HepG2 (cell line): Measurements from ENCODE around the gene HEYL. TPM values are rescaled to one million over a fixed set of nuclear protein-coding genes. Genes with fewer than 3 reads are reported as not detected.
A peak's percentile ranks its signal among the peaks of the same experiment; 100 is the strongest.

Experiments
- ATAC-seq: fragments of 200-7000 bp; cut with Tn5 transposase; 3 replicates; pipeline ENCODE4 v1.9.1; 2020; ENCODE audit warnings: mild to moderate bottlenecking, moderate library complexity
- BruUV-seq: library from RNA; stranded (reverse); fragments of 400-500 nt; replicated peaks from 2 replicates; lab custom pipeline; 2021; lab: Mats Ljungman, UMichigan
- CTCF ChIA-PET: fragments of 300-600 bp; formaldehyde crosslinking; extraction: SDS; loops from one replicate; lab custom pipeline; 2021; ENCODE audit warnings: low total read pairs, inconsistent platforms, low intra/inter-chr PET ratio; lab: Yijun Ruan, JAX
- POLR2A ChIA-PET: fragments of 350-600 bp; sonication (Branson Sonifier 250); formaldehyde crosslinking; loops from one replicate; lab custom pipeline; 2020; ENCODE audit warnings: antibody characterized with exemption, inconsistent platforms; lab: Yijun Ruan, JAX
- DNase-seq: peaks from one replicate; pipeline ENCODE4 v3.0.0-alpha.2; 2015; ENCODE audit warnings: low spot score
- FAIRE-seq: peaks from 3 replicates; lab custom pipeline; 2011; peaks lifted over from hg19 to GRCh38; lab: Jason Lieb, UNC
- H2AFZ ChIP-seq: one replicate; pipeline ENCODE4 v1.6.1; 2011; ENCODE audit warnings: low read length, inconsistent platforms
- H3K27ac ChIP-seq: fragments of 300-600 bp; 3 replicates; pipeline ENCODE4 v1.8.0; 2011; ENCODE audit warnings: mixed run types, mild to moderate bottlenecking, mixed read lengths, low read length, inconsistent platforms; ENCODE audit not compliant: insufficient read depth; ENCODE audit errors: extremely low read length
- H3K27me3 ChIP-seq, 2 experiments: fragments of 200-600 bp in 1 of 2; 2 replicates in 1 of 2; 3 replicates in 1 of 2; pipeline versions ENCODE4 v1.6.0 to v1.8.0; 2011; ENCODE audit warnings: low read length in 2 of 2, mild to moderate bottlenecking in 2 of 2, moderate library complexity in 2 of 2, inconsistent platforms in 1 of 2; ENCODE audit not compliant: insufficient read depth in 2 of 2, control insufficient read depth in 1 of 2
- H3K36me3 ChIP-seq, 2 experiments: fragments of 200-600 bp in 1 of 2; replicated peaks in 1 of 2; 2 replicates in 1 of 2; 3 replicates in 1 of 2; pipeline versions ENCODE4 v1.5.1 to v1.8.0; 2011; ENCODE audit warnings: low read length in 2 of 2, inconsistent platforms in 1 of 2; ENCODE audit not compliant: insufficient read depth in 2 of 2, control insufficient read depth in 1 of 2
- H3K4me1 ChIP-seq: 2 replicates; pipeline ENCODE4 v1.5.1; 2012; ENCODE audit warnings: low read length, inconsistent platforms; ENCODE audit not compliant: insufficient read depth
- H3K4me2 ChIP-seq: 2 replicates; pipeline ENCODE4 v1.6.0; 2011; ENCODE audit warnings: low read depth, low read length, inconsistent platforms
- H3K4me3 ChIP-seq, 3 experiments: fragments of 200-600 bp in 1 of 3; sonication (generic), shearing (Covaris generic) in 1 of 3; replicated peaks in 1 of 3; 2 replicates each; pipeline ENCODE4 v1.5.1; 2011 to 2016; ENCODE audit warnings: low read length in 3 of 3, inconsistent platforms in 2 of 3, low read depth in 2 of 3, mild to moderate bottlenecking in 2 of 3, control low read depth in 1 of 3, mixed read lengths in 1 of 3; ENCODE audit not compliant: insufficient read depth in 1 of 3
- H3K79me2 ChIP-seq: one replicate; pipeline ENCODE4 v1.6.1; 2011; ENCODE audit warnings: low read length, inconsistent platforms; ENCODE audit not compliant: insufficient read depth
- H3K9ac ChIP-seq: 2 replicates; pipeline ENCODE4 v1.6.0; 2011; ENCODE audit warnings: mild to moderate bottlenecking, low read depth, low read length, inconsistent platforms; ENCODE audit not compliant: insufficient read depth
- H3K9me3 ChIP-seq: 2 replicates; pipeline ENCODE4 v1.5.1; 2012; ENCODE audit warnings: mild to moderate bottlenecking, low read length
- H4K20me1 ChIP-seq: 2 replicates; pipeline ENCODE4 v1.6.0; 2011; ENCODE audit warnings: inconsistent platforms, mild to moderate bottlenecking, low read length, moderate library complexity; ENCODE audit not compliant: insufficient read depth
- FOXC1 ChIP-seq: sonication (generic); formaldehyde crosslinking; IDR thresholded peaks from 2 replicates; pipeline ENCODE4 v1.8.0; 2022; ENCODE audit warnings: mild to moderate bottlenecking, missing genetic modification reagents, borderline replicate concordance
- KLF11 ChIP-seq: IDR thresholded peaks from 2 replicates; pipeline ENCODE4 v1.6.1; 2016; ENCODE audit warnings: missing compliant biosample characterization
- RARG ChIP-seq: sonication (generic); formaldehyde crosslinking; IDR thresholded peaks from 2 replicates; pipeline ENCODE4 v1.4.0; 2020; ENCODE audit warnings: low read depth, mild to moderate bottlenecking, missing genetic modification reagents
- THRA ChIP-seq: sonication (generic); formaldehyde crosslinking; IDR thresholded peaks from 2 replicates; pipeline ENCODE4 v1.4.0; 2020; ENCODE audit warnings: missing genetic modification reagents, borderline replicate concordance
- ZNF12 ChIP-seq: sonication (generic); formaldehyde crosslinking; IDR thresholded peaks from 2 replicates; pipeline ENCODE4 v1.5.0; 2020; ENCODE audit warnings: missing genetic modification reagents
- ZNF124 ChIP-seq: sonication (generic); formaldehyde crosslinking; IDR thresholded peaks from 2 replicates; pipeline ENCODE4 v1.4.0; 2020; ENCODE audit warnings: missing genetic modification reagents
- ZNF30 ChIP-seq: sonication (generic); formaldehyde crosslinking; IDR thresholded peaks from 2 replicates; pipeline ENCODE4 v1.5.0; 2020; ENCODE audit warnings: mild to moderate bottlenecking, missing genetic modification reagents
- ZNF350 ChIP-seq: sonication (generic); formaldehyde crosslinking; IDR thresholded peaks from 2 replicates; pipeline ENCODE4 v1.4.0; 2020; ENCODE audit warnings: mild to moderate bottlenecking, low read depth, missing genetic modification reagents, borderline replicate concordance
- ZNF383 ChIP-seq: sonication (generic); formaldehyde crosslinking; IDR thresholded peaks from 2 replicates; pipeline ENCODE4 v1.4.0; 2020; ENCODE audit warnings: missing genetic modification reagents, mild to moderate bottlenecking, borderline replicate concordance
- WGBS: methylation state at CpG from one replicate; pipeline ENCODE4 v1.1.6; 2017; ENCODE audit warnings: low lambda C conversion rate; 5-methylcytosine and 5-hydroxymethylcytosine counted together
- in situ Hi-C: cut with HindIII; loops from 2 replicates; pipeline ENCODE4 v1.10.0; 2017; ENCODE audit warnings: low pct_unique_long_range_greater_than_20kb; ENCODE audit not compliant: extremely low pct_ligation_motif_present
- intact Hi-C: fragments of 100-400 bp; cut with micrococcal nuclease; formaldehyde crosslinking; loops from one replicate; pipeline ENCODE4 v1.10.0; 2022; ENCODE audit not compliant: unreplicated experiment
- polyA plus RNA-seq, 8 experiments: library from polyadenylated mRNA; depleted of rRNA in 3 of 8; stranded (reverse) in 7 of 8; unstranded in 1 of 8; fragments of >200 nt; fragmentation: Illumina TruSeq in 4 of 8; extraction: Trizol in 4 of 8; gene quantifications; 2 replicates each; pipeline versions ENCODE4 v1.2.1 to v1.2.3, GENCODE V29; 2011 to 2016; ENCODE audit warnings: low read depth in 4 of 8, missing spikeins in 1 of 8, mixed read lengths in 1 of 8; ENCODE audit not compliant: insufficient read depth in 1 of 8
- total RNA-seq, 5 experiments: library from RNA; depleted of rRNA; stranded (reverse); fragments of >200 nt; fragmentation: Illumina TruSeq; extraction: Trizol; gene quantifications; 2 replicates each; pipeline ENCODE4 v1.2.3, GENCODE V29; 2016; ENCODE audit warnings: low read depth in 1 of 5

The HEYL gene
- total and polyA plus RNA-seq, 2 of the 13 experiments (the other 11 are each of a cell fraction or from before 2014, with no cell fraction given) = 0.03 to 0.04 TPM

- Histone ChIP-seq H3K36me3 (no peaks in the 10 kb centered on the region), H3K27me3 (peaks cover 2 to 22% of the 10 kb centered on the region in 2 experiments; a peak in 3 of 5 replicates), H3K4me3 (no peak overlapping the region), H3K9ac (no peak overlapping the region), H2AFZ (no peak overlapping the region), H4K20me1 (no peaks in the 10 kb centered on the region), H3K4me1 (no peaks in the 10 kb centered on the region), H3K27ac (no peak overlapping the region), H3K4me2 (no peak overlapping the region), H3K9me3 (no peaks in the 10 kb centered on the region), H3K79me2 (no peaks in the 10 kb centered on the region)
- no peak for DNase-seq
- no TSS peak for BruUV-seq
- no peak for FAIRE-seq
- CTCF ChIA-PET = no interaction called here
- WGBS = 47% methylated on average over 2 of the region's 3 CpGs
- in situ Hi-C loops = no loop called here
- POLR2A ChIA-PET = no interaction called here
- ATAC-seq = no peak
- intact Hi-C loops = no loop called here
- TF ChIP-seq KLF11 (no peak), RARG (CRISPR knock-in tag) (no peak), FOXC1 (no peak), ZNF350 (CRISPR knock-in tag) (no peak), ZNF30 (CRISPR knock-in tag) (no peak), ZNF383 (CRISPR knock-in tag) (no peak), ZNF124 (CRISPR knock-in tag) (no peak), ZNF12 (peak; percentile 78), THRA (CRISPR knock-in tag) (no peak)
Observed at GRCh38 chr1:39620659-39621165, 18.7 kb downstream of the HEYL start.
